K562 (cell line): ENCODE results near the gene ZACN. TPM values are rescaled to one million over a fixed set of nuclear protein-coding genes. Genes with fewer than 3 reads are reported as not detected.

ENCODE experiments used
- C11orf30 ChIP-seq: fragments of 450-650 bp; IDR thresholded peaks from 2 replicates; pipeline ENCODE4 v1.6.1; 2016; ENCODE audit warnings: low read depth, mild to moderate bottlenecking
- CHD1 ChIP-seq: fragments of 200-600 bp; sonication (generic); IDR thresholded peaks from one replicate; pipeline ENCODE4 v1.6.1; 2012; ENCODE audit warnings: mild to moderate bottlenecking, moderate library complexity, low read length, inconsistent platforms
- NCOA6 ChIP-seq: fragments of 450-650 bp; IDR thresholded peaks from 2 replicates; pipeline ENCODE4 v1.6.1; 2017; ENCODE audit warnings: mild to moderate bottlenecking
- PHB ChIP-seq: fragments of 250-450 bp; sonication (Bioruptor Pico); IDR thresholded peaks from 2 replicates; pipeline ENCODE4 v1.5.0; 2021
- PURB ChIP-seq: sonication (generic); formaldehyde crosslinking; IDR thresholded peaks from 2 replicates; pipeline ENCODE4 v1.9.0; 2021; ENCODE audit warnings: low read depth, mild to moderate bottlenecking, missing genetic modification reagents
- RBFOX2 ChIP-seq: fragments of 200-400 bp; formaldehyde crosslinking; IDR thresholded peaks from 2 replicates; pipeline ENCODE4 v1.6.1; 2017; ENCODE audit warnings: low read depth, mild to moderate bottlenecking, low read length, moderate library complexity
- SMAD2 ChIP-seq: fragments of 150-350 bp; IDR thresholded peaks from 2 replicates; pipeline ENCODE4 v1.6.1; 2014; ENCODE audit warnings: low read depth, mild to moderate bottlenecking, low read length
- SOX6 ChIP-seq: fragments of 450-650 bp; IDR thresholded peaks from 2 replicates; pipeline ENCODE4 v1.6.1; 2014; ENCODE audit warnings: mild to moderate bottlenecking
- ZNF584 ChIP-seq: fragments of 200-800 bp; sonication (Bioruptor generic); IDR thresholded peaks from 2 replicates; pipeline ENCODE4 v1.6.1; 2016; ENCODE audit warnings: low read depth, mild to moderate bottlenecking, missing genetic modification characterization, missing compliant biosample characterization
- polyA plus RNA-seq, 8 experiments: library from polyadenylated mRNA; depleted of rRNA in 4 of 8; stranded (reverse) in 5 of 8; unstranded in 3 of 8; fragments of >200 nt; fragmentation: Nextera tagmentation in 2 of 8; fragmentation: Illumina TruSeq in 1 of 8; extraction: Ambion mirVana in 2 of 8; extraction: Trizol in 1 of 8; gene quantifications; 2 replicates each; pipeline versions ENCODE4 v1.2.1 to v1.2.3, GENCODE V29; 2011 to 2014; ENCODE audit warnings: inconsistent platforms in 1 of 8, missing spikeins in 1 of 8
- total RNA-seq, 7 experiments: library from RNA; depleted of rRNA in 6 of 7; stranded (reverse); fragments of >200 nt in 6 of 7; fragmentation: Illumina TruSeq in 2 of 7; extraction: Trizol in 2 of 7; gene quantifications; 2 replicates each; pipeline versions ENCODE4 v1.2.1 to v1.2.3, GENCODE V29; 2011 to 2021; ENCODE audit warnings: low replicate concordance in 1 of 7
- TF ChIP-seq, protein P1 (sequence below): fragments of 250-450 bp; sonication (Bioruptor Pico); IDR thresholded peaks from 2 replicates; pipeline ENCODE4 v1.8.0; 2021; ENCODE audit warnings: borderline replicate concordance, mild to moderate bottlenecking, moderate library complexity; ENCODE audit not compliant: poor library complexity, severe bottlenecking
- TF ChIP-seq, protein P2 (sequence below), 2 experiments: fragments of 450-650 bp; IDR thresholded peaks; 2 replicates each; pipeline ENCODE4 v1.6.1; 2016
- TF ChIP-seq, protein P3 (sequence below): sonication (generic); IDR thresholded peaks from 2 replicates; pipeline ENCODE4 v1.6.1; 2016
- TF ChIP-seq, protein P4 (sequence below): fragments of 250-450 bp; sonication (Bioruptor Pico); IDR thresholded peaks from 2 replicates; pipeline ENCODE4 v1.5.0; 2021
- TF ChIP-seq, protein P5 (sequence below), 2 experiments: fragments of 450-650 bp; IDR thresholded peaks; 2 replicates each; pipeline ENCODE4 v1.6.1; 2016; ENCODE audit warnings: mild to moderate bottlenecking in 2 of 2, borderline replicate concordance in 1 of 2, low read depth in 1 of 2, moderate library complexity in 1 of 2
- TF ChIP-seq, protein P6 (sequence below): fragments of 250-450 bp; sonication (Bioruptor Pico); IDR thresholded peaks from 2 replicates; pipeline ENCODE4 v1.9.0; 2021; ENCODE audit warnings: mild to moderate bottlenecking

ZACN gene
- total and polyA plus RNA-seq, 9 of the 15 experiments (the other 6 are each of a cell fraction or from before 2014, with no cell fraction given), result 0.07 TPM; not detected in 8

DNA sequence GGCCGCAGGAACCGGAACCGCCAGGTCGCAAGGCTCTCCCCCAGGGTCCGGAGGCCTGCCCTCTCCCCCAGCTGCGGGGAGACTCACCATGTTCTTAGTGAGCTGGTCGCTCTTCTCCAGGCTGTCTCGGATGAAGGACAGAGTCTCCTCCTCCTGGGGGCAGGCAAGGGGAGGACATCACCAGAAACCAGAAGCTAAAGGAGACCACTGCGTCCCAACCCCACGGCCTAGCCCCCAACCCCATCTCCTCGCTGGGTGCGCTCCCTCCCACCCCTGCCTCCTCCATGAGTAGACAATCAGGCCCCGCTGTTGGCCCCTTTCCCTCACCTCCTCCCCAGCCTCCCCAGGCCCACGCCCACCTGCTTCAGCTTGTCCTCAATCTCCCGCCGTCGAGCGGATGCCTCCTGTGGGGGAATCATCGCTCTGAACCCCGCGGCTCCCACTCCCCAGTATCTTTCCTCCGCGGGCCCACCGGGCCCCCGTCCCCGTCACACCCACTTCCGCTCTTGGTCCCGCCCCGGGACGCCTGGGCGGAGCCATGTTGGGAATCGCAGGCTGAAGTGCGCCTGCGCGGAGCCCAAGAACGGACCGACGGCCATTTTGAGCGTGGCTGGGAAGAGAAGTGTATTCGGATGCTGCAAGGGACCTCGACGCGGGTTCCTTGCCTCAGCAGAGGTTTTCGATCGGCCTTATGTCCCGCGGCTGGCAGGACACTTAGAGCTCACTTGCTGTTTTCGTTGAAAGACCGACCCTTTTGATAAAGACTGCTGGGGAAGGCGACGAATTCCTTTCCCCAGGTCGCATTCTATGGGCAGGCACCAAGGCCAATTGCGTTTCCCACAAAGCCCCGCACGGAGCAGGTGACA is 24.5 kb downstream of the ZACN start, which contains the start of gene EXOC7 (continued):
- TF ChIP-seq, protein P1, sequence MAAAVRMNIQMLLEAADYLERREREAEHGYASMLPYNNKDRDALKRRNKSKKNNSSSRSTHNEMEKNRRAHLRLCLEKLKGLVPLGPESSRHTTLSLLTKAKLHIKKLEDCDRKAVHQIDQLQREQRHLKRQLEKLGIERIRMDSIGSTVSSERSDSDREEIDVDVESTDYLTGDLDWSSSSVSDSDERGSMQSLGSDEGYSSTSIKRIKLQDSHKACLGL, result no peak
- TF ChIP-seq PURB (CRISPR knock-in tag) (no peak), CHD1 (no peak), ZNF584 (CRISPR knock-in tag) (0 out of 2 replicates have a peak, but pooled peaks have one; percentile 13), SOX6 (no peak), PHB (no peak), SMAD2 (no peak), C11orf30 (peak; percentile 60), RBFOX2 (peak; percentile 93), NCOA6 (no peak)
- TF ChIP-seq, protein P2, sequence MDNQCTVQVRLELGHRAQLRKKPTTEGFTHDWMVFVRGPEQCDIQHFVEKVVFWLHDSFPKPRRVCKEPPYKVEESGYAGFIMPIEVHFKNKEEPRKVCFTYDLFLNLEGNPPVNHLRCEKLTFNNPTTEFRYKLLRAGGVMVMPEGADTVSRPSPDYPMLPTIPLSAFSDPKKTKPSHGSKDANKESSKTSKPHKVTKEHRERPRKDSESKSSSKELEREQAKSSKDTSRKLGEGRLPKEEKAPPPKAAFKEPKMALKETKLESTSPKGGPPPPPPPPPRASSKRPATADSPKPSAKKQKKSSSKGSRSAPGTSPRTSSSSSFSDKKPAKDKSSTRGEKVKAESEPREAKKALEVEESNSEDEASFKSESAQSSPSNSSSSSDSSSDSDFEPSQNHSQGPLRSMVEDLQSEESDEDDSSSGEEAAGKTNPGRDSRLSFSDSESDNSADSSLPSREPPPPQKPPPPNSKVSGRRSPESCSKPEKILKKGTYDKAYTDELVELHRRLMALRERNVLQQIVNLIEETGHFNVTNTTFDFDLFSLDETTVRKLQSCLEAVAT (IDR thresholded peaks at IDR 0.05), result no peak
- TF ChIP-seq, protein P3, sequence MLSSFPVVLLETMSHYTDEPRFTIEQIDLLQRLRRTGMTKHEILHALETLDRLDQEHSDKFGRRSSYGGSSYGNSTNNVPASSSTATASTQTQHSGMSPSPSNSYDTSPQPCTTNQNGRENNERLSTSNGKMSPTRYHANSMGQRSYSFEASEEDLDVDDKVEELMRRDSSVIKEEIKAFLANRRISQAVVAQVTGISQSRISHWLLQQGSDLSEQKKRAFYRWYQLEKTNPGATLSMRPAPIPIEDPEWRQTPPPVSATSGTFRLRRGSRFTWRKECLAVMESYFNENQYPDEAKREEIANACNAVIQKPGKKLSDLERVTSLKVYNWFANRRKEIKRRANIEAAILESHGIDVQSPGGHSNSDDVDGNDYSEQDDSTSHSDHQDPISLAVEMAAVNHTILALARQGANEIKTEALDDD, result no peak
- TF ChIP-seq, protein P4, sequence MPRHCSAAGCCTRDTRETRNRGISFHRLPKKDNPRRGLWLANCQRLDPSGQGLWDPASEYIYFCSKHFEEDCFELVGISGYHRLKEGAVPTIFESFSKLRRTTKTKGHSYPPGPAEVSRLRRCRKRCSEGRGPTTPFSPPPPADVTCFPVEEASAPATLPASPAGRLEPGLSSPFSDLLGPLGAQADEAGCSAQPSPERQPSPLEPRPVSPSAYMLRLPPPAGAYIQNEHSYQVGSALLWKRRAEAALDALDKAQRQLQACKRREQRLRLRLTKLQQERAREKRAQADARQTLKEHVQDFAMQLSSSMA, result peak; percentile 96
- TF ChIP-seq, protein P5, sequence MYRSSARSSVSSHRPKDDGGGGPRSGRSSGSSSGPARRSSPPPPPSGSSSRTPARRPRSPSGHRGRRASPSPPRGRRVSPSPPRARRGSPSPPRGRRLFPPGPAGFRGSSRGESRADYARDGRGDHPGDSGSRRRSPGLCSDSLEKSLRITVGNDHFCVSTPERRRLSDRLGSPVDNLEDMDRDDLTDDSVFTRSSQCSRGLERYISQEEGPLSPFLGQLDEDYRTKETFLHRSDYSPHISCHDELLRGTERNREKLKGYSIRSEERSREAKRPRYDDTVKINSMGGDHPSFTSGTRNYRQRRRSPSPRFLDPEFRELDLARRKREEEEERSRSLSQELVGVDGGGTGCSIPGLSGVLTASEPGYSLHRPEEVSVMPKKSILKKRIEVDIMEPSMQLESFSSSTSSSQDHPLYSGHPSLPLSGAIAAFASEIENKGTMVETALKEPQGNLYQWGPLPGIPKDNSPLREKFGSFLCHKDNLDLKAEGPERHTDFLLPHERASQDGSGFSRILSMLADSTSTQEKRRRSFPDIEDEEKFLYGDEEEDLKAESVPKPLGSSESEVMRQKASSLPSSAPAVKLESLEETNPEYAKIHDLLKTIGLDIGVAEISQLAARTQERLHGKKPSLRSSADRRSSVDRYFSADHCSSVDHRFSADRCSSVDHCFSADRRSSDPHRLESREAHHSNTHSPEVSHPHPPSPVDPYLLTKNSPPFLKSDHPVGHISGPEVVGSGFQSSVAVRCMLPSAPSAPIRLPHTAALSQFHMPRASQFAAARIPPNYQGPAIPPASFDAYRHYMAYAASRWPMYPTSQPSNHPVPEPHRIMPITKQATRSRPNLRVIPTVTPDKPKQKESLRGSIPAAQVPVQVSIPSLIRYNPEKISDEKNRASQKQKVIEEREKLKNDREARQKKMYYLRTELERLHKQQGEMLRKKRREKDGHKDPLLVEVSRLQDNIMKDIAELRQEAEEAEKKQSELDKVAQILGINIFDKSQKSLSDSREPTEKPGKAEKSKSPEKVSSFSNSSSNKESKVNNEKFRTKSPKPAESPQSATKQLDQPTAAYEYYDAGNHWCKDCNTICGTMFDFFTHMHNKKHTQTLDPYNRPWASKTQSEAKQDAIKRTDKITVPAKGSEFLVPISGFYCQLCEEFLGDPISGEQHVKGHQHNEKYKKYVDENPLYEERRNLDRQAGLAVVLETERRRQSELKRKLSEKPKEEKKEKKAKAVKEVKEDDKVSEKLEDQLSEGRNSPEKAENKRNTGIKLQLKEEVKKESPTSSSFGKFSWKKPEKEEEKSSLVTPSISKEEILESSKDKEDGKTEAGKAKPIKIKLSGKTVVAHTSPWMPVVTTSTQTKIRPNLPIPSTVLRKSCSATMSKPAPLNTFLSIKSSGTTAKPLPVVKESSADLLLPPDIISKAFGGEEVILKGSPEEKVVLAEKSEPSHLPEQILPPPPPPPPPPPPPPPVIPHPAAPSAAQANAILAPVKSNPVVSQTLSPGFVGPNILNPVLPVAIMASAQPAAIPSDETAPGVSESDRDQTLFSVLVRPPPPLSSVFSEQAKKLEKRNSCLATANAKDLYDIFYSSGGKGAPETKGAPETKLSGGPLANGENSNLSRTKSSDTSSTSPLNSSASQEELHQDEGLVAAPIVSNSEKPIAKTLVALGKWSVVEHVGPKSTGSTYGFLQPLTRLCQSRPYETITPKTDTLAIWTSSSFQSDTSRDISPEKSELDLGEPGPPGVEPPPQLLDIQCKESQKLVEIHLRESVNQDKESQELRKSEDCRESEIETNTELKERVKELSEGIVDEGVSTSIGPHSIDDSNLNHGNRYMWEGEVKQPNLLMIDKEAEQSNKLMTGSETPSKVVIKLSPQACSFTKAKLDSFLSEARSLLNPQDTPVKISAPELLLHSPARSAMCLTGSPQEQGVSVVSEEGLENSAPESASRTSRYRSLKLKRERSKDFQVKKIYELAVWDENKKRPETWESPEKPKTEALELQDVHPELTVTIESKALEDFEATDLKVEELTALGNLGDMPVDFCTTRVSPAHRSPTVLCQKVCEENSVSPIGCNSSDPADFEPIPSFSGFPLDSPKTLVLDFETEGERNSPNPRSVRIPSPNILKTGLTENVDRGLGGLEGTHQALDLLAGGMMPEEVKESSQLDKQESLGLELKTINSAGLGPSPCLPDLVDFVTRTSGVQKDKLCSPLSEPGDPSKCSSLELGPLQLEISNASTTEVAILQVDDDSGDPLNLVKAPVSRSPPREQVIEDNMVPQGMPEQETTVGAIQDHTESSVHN (IDR thresholded peaks at IDR 0.05; ENCODE audit: borderline replicate concordance in 1 of 2, low read depth in 1 of 2), result no peak
- TF ChIP-seq, protein P6, sequence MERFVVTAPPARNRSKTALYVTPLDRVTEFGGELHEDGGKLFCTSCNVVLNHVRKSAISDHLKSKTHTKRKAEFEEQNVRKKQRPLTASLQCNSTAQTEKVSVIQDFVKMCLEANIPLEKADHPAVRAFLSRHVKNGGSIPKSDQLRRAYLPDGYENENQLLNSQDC (CRISPR knock-in tag), result no peak
